GM12891 (cell line): ENCODE measurements around the gene RFPL1.

Experiments
- PAX5 ChIP-seq: IDR thresholded peaks from 2 replicates; pipeline ENCODE4 v1.6.1; 2011; ENCODE audit warnings: low read length, moderate library complexity, mild to moderate bottlenecking; ENCODE audit not compliant: insufficient read depth, severe bottlenecking
- POLR2A ChIP-seq: IDR thresholded peaks from 2 replicates; pipeline ENCODE4 v1.6.1; 2011; ENCODE audit warnings: low read depth, low read length, control low read depth
- POLR2AphosphoS5 ChIP-seq: IDR thresholded peaks from 2 replicates; pipeline ENCODE4 v1.6.1; 2011; ENCODE audit warnings: low read depth, low read length, control low read depth
- POU2F2 ChIP-seq: IDR thresholded peaks from 2 replicates; pipeline ENCODE4 v1.6.1; 2011; ENCODE audit warnings: low read depth, mild to moderate bottlenecking, control low read depth, low read length, moderate library complexity
- TAF1 ChIP-seq: IDR thresholded peaks from 2 replicates; pipeline ENCODE4 v1.6.1; 2011; ENCODE audit warnings: low read depth, low read length, control low read depth

- no peak for TF ChIP-seq TAF1
- no peak for TF ChIP-seq POLR2A
- TF ChIP-seq POU2F2, result no peak
- no peak for TF ChIP-seq POLR2AphosphoS5
- TF ChIP-seq PAX5, result no peak
Observed at GRCh38 chr22:29443861-29444792, 5.7 kb downstream of the RFPL1 start.
